Stromal cell of bone marrow (primary cell): ENCODE data around the gene TMEM150A.
"Not testable (repeated sequence)": the region's sequence is repeated elsewhere in the genome, so short reads cannot be mapped to it uniquely, and the experiment has no call there.

ENCODE experiments used
- DNase-seq: peaks from one replicate; pipeline ENCODE4 v3.0.0-alpha.2; 2012; ENCODE audit warnings: low read depth

TMEM150A gene

DNA sequence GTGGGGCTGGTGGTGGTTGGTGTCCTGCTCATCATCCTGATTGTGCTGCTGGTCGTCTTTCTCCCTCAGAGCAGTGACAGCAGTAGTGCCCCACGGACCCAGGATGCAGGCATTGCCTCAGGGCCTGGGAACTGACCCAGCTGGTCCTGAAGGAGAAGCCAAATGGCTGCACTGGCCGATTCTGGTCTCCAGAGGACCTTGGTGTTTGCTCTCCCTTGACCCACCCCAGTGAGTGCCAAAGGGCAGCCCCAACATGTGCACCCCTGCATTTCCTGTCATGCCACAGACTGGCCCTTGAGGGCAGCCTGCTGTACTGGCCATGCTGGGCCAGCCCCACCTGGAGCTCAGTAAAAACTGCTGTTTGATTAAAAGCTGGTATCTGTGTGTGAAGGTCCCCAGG is 9.5 kb downstream of the TMEM150A start:
- DNase-seq: no peak

DNA sequence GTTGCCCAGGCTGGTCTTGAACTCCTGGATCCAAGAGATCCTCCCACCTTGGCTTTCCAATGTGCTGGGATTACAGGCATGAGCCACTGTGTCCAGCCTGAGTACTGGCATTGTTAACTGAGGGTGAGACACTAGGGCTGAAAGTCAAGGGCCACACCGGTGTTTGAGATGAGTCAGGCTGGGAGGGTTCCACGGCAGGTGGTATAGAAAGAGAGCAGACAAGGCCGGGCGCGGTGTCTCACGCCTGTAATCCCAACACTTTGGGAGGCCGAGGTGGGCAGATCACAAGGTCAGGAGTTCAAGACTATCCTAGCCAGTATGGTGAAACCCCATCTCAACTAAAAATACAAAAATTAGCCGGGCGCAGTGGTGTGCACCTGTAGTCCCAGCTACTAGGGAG is 10.2 kb downstream of the TMEM150A start:
- DNase-seq: not testable (repeated sequence)

- DNase-seq: no peak
Measured at GRCh38 chr2:85591563-85591962, 10.9 kb downstream of the TMEM150A start.

GRCh38 chr2:85590950-85591349 is 11.5 kb downstream of the TMEM150A start:
- no peak for DNase-seq

- DNase-seq: peak; percentile 89
Measured at GRCh38 chr2:85589982-85590791, 12.3 kb downstream of the TMEM150A start.

DNA sequence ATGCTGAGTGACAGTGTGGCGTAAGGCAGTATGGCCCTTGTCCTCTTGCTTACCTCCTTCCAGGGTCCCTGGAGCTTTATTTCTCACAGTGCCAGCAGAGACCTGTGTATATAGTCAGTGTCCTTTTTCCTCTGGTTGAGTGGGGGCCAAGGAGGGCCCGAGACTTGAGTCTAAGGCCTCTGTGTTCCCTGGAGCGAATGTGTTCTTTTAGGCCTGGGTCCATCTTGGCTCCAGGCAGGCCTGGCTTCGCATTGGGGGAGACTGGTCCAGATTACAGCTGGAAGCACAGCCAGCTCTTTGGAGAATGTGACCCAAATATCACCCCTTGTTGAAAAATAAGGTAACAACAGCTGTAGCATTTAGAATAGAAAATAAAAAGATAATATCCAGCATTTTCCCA is 13.3 kb downstream of the TMEM150A start:
- no peak for DNase-seq

- DNase-seq: no peak
Measured at GRCh38 chr2:85588645-85589044, 13.9 kb downstream of the TMEM150A start.

GRCh38 chr2:85588236-85588635 is 14.3 kb downstream of the TMEM150A start:
- DNase-seq: no peak

GRCh38 chr2:85585781-85586105 is 16.8 kb downstream of the TMEM150A start:
- no peak for DNase-seq

DNA sequence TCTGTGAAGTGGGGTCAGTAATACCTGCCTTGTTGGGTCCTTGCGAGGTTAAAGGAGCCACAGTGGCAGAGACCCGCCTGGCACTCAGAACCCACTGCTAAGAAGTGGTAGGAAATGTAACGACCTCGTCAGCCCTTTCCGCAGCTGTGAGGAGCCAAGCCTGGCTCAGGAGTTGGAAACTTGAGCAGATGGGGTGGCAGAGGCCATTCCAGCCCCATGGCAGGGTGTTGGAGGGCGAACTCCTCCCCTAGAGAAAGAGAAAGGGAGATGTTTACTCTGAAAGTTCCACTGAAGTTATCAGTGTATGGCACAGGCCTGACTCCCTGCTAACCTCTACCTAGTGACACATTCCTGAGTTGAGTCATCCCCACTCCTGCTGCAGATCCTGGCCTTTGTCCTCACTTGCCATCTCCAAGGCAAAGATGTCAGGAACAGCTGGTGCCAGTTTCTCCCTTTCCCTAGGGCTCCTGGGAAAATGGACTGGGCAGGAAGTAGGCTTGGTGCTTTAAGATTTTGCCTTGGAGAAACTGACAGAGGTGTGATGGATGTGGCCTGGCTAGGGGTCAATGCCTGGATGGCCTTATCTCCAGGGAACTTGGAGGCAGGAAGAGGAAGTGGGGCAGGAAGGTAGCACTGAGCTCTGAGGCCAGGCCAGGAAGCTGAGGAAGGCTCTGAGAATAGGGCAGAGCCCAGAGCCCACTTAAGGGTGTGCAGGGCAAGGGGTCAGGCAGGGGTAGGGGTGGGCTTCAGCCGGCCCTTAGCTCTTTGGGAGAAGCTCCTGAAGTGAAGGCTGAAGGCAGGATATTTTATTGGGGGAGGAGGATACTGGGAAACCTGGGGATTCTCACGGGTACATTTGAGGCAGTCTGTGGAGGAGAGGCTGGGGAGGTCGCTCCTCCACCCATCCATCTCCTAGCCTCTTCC is 17.4 kb downstream of the TMEM150A start:
- no peak for DNase-seq

GRCh38 chr2:85584354-85584856 is 18.1 kb downstream of the TMEM150A start, which contains the start of gene VAMP5:
TSS of gene VAMP5 (plus strand) at chr2:85584431. CDS start at chr2:85584491, 60 bp downstream.
- no peak for DNase-seq

DNA sequence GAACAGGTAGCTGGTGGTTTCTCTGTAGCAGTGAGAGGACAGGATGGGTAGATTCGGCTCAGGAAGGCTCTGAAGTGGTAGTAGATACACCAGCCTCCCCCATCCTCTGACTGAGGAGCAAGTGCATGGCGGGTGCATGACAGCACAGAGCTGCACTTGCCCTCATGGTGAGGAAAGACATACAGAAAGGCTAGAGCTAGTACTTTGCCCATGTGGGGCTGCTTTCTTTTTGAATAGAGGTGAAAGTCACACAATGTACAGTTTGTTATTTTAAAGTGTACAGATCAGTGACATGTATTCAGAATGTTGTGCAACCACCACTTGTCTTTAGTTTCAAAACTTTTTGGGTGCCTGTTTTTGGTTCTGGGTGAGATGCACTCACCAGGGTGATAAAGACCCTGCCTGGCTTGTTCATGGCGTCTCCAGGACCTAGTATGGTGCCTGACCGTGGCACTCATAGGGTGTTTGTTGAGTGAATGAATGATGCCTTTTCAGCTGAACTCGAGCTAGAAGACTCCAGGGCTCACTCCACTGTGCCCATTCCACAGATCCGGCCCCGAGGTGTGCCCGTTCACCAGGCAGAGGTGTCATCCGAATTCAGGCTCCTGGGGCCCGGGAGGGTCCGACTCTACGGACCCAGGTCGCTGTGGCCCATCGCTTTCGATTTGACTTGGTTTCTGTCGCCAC is 18.7 kb downstream of the TMEM150A start:
- no peak for DNase-seq

GRCh38 chr2:85582492-85582891 is 20.0 kb downstream of the TMEM150A start:
- DNase-seq: no peak

DNA sequence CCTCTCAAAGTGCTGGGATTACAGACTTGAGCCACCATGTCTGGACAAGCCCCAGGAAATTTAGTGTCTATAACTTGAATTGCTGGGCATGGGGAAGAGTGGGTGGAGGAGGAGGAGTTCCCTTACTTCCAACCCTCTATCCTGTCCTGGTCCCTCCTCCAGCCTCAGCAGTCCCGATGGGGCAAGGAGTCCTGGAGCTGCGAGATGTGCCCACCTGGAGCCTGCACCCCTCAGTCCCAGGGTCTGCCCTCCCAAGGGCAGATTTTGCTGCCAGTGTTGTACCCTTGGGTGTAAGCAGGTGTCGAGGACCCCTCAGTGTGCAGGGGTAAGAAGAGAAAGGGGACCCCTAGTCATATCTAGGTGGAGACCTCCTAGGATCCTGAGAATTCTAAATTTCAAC is 22.3 kb downstream of the TMEM150A start:
- DNase-seq: no peak

DNA sequence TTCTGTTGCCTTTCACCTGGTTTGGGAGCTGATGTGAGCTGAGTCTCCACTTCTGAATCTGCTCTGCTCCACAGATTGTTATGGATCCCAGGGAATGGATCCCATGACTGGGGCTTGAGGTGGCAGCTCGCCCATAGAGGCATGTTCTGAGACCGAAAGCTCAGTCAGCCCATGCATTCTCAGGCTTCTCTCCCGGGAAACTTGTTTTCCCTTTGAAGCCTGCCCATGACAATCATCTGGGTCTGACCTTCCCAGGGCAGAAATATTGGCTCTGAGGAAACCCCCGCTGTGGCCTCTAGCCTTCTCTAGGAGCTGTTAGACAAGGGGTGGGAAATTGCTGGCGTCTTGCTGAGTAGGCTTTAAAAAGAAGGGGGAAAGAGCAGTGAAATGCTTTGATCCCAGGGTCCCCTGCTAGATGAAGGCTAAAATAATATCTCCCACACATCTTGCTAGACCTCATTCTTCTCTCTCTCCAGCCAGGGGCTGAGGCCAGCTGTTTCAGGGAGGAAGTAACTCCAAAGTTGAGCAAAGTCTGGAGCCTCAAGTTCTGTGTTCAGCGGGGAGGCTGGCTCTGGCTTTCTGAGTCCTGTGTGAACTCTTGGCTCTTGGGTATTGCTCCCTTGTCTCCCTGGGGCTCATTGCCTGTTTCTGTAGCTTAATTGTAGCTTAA is 23.1 kb downstream of the TMEM150A start:
- no peak for DNase-seq

DNA sequence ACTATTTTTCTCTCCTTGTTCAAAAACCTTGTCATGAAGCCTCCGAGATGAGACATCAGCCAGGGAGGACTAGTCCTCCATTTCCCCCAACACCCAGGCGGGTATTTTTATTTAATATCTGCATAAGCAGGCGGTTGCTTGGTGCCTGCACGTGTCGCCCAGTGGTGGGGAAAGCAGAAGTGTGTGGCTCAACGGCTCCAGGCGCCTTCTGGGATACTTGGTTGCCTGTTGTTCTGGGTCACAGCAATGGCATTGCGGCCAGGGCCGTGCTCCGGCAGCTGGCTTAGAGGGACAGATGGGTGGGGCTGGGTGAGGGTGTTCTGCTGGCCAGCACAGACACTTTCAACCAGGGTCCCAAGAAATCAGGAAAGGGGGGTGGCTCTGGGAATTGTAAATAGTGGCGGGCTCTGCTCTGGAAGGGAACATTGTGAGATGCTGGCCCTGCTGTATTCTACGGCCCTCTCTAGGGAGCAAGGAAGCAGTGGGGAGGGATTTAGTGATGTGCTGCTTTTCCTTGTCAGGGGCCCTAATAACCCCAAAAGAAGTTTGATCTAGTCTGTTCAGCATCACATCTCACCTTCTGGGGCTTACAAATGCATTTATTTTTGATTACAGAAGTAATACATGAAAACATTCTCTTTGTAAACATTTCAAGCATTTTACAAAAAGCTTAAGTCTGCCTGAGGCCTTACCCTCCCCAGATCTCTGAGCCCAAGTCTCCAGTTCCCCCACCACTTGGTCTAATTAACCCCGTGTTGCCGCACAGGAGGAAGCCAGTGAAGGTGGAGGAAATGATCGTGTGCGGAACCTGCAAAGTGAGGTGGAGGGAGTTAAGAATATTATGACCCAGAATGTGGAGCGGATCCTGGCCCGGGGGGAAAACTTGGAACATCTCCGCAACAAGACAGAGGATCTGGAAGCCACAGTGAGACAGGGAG is 24.0 kb downstream of the TMEM150A start:
- no peak for DNase-seq

DNA sequence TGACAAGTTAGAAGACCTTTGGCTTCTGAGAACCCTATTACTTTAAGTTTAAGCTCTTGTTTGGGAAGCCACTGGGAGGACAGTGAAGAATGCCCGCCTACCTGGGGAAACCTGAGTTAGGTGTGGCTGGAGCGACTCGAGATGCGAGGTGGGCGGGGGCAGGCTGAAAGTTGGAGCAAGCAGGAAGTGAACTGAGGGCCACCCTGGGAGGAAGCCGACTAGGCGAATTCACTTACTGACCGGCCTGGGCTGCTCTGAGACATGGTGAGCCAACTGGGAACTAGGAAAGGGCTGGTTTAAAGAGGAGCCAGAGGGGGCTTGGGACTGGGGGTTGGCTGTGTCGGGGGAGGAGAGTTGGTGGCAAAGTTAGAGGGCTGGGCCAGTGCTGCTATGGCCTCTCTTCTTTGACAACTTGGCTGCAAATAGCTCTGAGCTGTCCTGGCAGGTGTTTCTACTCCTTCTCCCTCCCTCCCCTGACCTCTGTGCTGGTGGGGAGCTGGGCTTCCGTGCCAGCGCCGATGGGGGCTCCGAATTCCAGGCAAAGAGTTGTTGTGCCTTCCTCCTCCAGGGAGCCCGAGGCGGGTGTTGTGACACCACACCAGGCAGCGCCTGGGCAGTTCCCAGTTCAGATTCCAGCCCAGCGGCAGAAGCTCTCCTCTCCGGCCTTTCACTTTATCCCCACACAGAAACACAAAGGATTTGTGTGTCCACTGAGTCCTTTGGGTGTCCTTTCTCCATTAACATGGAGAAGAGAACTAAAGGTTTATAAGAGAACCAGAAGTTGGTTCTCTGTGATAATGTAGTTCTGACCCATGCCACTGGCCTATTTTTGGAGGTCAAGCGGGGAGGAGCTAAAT is 24.9 kb downstream of the TMEM150A start, which contains the start of gene VAMP8:
VAMP8 (plus strand) TSS at position 201 of the 857 bp plus-strand sequence; CDS start at position 262, 61 bp downstream.
- no peak for DNase-seq

GRCh38 chr2:85577063-85577385 is 25.5 kb downstream of the TMEM150A start:
- DNase-seq: no peak

DNA sequence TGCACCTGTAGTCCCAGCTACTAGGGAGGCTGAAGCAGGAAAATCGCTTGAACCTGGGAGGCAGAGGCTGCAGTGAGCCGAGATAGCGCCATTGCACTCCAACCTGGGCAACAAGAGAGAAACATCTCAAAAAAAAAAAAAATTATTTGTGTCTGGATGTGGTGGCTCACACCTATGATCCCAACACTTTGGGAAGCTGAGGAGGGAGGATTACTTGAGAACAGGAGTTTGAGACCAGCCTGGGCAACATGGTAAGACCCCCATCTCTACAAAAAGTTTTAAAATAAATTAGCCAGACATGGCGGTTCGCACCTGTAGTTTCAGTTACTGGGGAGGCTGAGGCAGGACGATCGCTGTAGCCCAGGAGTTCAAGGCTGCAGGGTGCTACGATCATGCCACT is 26.8 kb downstream of the TMEM150A start:
- DNase-seq: no peak

- no peak for DNase-seq
Measured at GRCh38 chr2:85566265-85566664, 36.2 kb downstream of the TMEM150A start.
